Epithelial cell of esophagus (primary cell): Measurements from ENCODE around the gene CLCNKA.
A peak's percentile ranks its signal among the peaks of the same experiment; 100 is the strongest.

Experiments
- DNase-seq: peaks from one replicate; pipeline ENCODE4 v3.0.0; 2010; ENCODE audit warnings: low read depth
- H3K4me3 ChIP-seq: 2 replicates; pipeline ENCODE4 v1.5.1; 2011; ENCODE audit warnings: mild to moderate bottlenecking, low read length, control low read depth
- TF ChIP-seq, protein P1 (sequence below): IDR thresholded peaks from 2 replicates; pipeline ENCODE4 v1.5.1; 2011; ENCODE audit warnings: low read depth, mild to moderate bottlenecking, low read length, control low read depth, inconsistent platforms; ENCODE audit not compliant: insufficient read depth; ENCODE audit errors: missing control alignments

CLCNKA gene

DNA sequence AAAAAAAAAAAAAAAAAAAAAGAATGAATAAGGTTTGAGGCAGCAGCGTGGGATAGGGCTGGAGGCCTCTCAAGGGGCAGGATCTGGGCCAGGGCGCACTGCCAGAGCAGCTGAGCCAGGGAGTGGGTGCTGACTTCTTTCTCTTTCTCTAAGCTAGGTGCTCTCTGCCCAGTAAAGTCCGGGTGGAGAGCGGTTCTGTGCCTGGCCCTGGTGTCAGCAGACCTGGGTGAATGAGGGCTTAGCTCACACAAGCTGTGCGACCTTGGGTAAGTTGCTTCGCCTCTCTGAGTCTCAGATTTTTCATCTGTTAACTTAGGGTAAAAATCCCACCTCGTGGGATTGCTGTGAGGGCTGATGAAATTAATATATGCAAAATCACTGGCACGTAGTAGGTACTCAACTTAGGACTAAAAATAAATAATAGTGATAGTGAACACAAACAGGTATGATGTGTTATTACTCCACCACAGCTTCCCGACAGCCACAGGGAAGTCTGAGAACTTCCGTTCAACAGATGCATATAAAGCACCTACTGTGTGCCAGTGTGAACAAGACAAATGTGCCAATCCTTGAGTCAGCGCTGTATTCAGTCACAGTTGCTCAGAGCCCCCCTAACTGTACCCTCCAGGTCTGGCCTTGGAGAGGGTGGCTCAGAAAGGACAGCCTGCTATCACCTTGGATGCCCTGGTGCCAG is 53.6 kb downstream of the CLCNKA start:
- peak; percentile 53 for DNase-seq
- TF ChIP-seq, protein P1, sequence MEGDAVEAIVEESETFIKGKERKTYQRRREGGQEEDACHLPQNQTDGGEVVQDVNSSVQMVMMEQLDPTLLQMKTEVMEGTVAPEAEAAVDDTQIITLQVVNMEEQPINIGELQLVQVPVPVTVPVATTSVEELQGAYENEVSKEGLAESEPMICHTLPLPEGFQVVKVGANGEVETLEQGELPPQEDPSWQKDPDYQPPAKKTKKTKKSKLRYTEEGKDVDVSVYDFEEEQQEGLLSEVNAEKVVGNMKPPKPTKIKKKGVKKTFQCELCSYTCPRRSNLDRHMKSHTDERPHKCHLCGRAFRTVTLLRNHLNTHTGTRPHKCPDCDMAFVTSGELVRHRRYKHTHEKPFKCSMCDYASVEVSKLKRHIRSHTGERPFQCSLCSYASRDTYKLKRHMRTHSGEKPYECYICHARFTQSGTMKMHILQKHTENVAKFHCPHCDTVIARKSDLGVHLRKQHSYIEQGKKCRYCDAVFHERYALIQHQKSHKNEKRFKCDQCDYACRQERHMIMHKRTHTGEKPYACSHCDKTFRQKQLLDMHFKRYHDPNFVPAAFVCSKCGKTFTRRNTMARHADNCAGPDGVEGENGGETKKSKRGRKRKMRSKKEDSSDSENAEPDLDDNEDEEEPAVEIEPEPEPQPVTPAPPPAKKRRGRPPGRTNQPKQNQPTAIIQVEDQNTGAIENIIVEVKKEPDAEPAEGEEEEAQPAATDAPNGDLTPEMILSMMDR, result no peak
- H3K4me3 ChIP-seq, result no peak overlapping the region

DNA sequence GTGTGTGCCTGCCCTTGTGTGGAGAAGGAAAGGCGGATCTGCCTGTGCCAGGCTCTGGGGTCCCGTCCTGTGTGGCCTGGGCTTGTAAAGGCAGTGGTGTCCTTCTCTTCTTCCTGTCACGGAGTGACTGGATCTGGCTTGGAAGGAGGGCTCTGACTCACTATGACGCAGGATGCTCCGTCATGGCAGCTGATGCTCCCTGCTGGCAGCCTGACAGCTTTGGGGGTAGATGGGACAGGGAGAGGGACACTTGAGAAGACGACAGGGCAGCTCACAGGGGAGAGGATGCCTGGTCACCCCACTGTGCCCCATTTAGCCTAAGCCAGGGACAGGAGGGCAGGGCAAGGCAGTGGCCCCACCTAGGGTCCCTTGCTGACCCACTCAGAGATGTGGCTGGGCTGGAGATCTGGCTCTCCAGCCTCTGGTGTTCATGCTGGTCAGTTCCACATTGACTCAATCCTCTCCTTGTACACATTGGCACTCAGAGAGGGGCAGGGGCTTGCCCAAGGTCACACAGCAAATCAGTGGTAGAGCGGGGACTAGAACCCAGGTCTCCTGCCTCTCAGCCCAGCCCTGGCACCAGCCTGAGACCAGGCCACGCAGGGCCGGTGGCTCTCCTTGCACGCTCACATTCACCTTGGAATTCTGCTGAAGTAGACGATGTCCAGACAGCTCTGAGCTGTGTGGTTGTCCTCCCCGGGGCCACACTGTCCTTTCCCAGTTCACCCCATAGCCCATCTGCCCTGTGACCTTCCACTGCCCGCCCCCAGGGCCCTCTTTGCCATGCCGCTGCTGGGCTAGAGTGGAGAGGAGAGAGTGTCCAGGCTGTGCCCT is 54.4 kb downstream of the CLCNKA start:
- DNase-seq, result peak; percentile 92
- TF ChIP-seq, protein P1, result no peak
- no peak overlapping the region for H3K4me3 ChIP-seq

DNA sequence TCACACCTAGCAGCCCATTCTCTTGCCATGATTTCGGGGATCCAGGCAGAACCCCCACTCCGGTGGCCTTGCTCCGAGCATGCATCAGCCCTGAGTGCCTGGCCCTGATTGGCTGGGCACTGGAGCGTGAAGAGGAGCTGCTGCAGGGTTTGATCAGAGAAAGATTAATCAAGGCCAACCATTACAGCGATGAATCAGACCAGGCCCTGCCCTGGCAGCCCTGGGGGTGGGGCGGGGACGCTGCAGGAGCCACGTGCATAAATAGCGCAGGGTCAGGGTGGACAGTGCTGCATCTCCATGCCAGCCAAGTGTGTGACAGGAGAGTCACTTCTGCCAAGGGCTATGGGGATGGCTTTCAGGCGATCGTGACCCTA is 55.0 kb downstream of the CLCNKA start:
- DNase-seq, result peak; percentile 71
- TF ChIP-seq, protein P1, result no peak
- no peak overlapping the region for H3K4me3 ChIP-seq

DNA sequence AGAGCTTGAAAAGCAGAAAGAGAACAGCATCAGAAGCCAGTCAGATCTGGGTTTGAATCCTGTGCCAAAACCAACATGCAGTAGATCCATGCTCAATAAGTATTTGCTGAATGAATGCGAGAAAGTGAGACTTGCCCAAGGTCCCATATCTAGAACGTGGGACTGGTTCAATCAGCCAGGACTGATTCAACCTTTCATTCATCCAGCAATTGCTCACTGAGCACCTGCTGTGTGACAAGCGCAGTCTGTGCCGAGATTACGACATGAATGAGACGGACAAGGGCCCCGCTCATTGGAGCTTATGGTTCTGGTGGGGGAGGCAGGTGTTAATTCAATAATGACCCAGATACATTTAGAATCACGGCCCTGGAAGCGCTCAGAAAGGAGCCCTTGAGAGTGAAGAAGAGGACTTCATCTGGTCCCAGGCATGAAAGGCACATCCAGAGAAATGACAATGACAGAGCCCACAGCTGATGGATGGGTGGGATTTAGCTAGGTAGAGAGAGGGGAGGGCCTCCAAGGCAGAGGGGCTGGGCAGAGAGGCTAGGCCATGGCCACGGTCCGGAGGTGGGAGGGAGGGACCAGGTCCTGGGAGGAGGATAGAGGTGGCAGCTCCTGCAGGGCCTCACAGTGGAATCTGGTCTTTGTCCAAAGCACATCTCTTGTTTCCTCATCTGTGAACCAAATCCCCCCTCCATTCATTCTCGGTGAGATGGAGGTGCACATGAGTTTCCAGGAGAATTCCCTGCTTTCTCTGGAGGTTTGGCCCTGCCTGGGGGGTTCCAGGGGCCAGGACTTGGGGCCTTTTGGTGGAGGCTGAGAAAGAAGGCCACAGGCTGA is 55.8 kb downstream of the CLCNKA start:
- peak; percentile 55 for DNase-seq
- TF ChIP-seq, protein P1, result no peak
- H3K4me3 ChIP-seq, result no peak overlapping the region

GRCh38 chr1:16078925-16079656 is 57.3 kb downstream of the CLCNKA start:
- no peak overlapping the region for H3K4me3 ChIP-seq
- TF ChIP-seq, protein P1, result peak; percentile 94
- DNase-seq, result peak; percentile 71

DNA sequence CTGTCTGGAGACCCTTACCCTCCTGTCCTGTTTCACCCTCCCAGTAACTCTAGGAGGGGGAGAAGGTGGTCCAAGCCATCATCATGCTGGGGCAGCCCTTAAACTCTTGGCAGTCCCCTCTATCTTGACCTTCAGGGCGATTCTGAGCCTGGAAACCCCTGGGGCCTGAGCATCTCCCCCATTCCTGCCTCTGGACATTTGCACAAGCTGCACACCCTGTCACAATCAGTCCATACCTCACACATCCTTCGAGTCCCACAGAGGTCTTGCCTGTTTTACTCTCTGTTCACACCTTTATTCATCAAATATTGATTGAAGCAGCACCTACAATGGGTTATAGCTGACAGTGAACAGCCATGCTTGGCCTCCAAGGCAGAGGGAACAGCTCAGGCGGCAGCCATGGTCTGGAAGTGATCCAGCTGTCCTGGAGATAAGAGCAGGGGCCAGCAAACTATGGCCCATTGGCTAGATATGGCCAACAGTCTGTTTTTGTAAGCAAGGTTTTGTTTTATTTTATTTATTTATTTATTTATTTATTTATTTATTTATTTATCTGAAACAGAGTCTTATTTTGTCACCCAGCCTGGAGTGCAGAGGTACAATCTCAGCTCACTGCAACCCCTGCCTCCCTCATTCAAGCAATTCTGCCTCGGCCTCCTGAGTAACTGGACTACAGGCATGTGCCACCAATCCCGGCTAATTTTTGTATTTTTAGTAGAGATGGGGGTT is 58.8 kb downstream of the CLCNKA start:
- DNase-seq, result no peak
- no peak overlapping the region for H3K4me3 ChIP-seq
- TF ChIP-seq, protein P1, result no peak
